Measurements from ENCODE around the gene MTCL1. TPM values are rescaled to one million over a fixed set of nuclear protein-coding genes. Genes with fewer than 3 reads are reported as not detected.

The MTCL1 gene
- polyA plus RNA-seq, 3 donors: not detected

DNA sequence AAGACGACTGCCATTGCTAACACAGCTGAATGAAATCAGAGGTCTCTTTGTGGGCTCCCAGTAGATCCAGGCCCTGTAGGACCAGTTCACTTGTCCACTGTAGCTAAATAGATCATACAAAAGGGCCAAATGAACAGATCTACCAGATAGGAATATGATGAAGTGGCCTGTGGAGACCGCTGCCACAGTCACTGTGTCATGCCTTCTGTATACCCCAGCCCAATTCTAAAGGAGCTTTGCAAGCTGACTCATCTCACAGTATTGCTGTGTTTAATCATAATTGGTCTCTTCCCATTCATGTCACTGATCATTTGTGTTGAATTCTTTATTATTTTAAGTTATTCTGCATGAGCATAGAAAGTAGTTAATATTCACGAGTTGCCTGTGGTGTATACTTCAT lies 125.8 kb downstream of the MTCL1 start:
- intact Hi-C loops (cut with micrococcal nuclease): no loop called here

DNA sequence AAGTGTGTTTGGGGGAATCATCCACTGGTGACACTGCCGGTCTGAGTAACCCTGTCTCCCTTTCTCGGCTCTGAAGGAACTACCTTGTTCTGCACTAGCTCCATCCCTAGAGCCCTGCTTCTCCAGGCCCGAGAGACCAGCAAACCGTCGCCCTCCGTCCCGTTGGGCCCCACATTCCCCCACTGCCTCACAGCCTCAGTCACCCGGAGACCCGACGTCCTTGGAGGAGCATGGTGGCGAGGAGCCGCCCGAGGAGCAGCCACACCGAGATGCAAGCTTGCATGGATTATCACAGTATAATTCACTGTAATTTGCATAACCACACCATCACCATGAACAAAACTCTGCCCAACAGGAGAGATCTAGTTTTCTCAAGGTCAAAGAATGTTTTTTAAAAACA lies 126.2 kb downstream of the MTCL1 start:
- Mint-ChIP-seq H3K4me1 (peaks cover 4% of the 10 kb centered on the region), H3K4me3 (no peak overlapping the region), H3K9me3 (peaks cover 0 to 4% (median 2%) of the 10 kb centered on the region in 7 donors), H3K36me3 (no peaks in the 10 kb centered on the region), H3K27ac (no peak overlapping the region), H3K27me3 (ENCODE audit: low read depth in 3 of 3) (peaks cover 0 to 2% (median 0%) of the 10 kb centered on the region in 3 donors)
- Histone ChIP-seq H3K36me3 (replicated peaks in 1 of 2; ENCODE audit: control insufficient read depth in 1 of 2, insufficient read depth in 2 of 2, low read length in 2 of 2) (no peaks in the 10 kb centered on the region), H3K79me2 (ENCODE audit: insufficient read depth, low read length) (no peaks in the 10 kb centered on the region), H2AFZ (ENCODE audit: insufficient read depth, low read depth, low read length, poor library complexity, severe bottlenecking) (no peak overlapping the region), H3K9me3 (replicated peaks in 1 of 2; ENCODE audit: control insufficient read depth in 1 of 2, insufficient read depth in 1 of 2, low read length in 2 of 2) (peaks cover 0 to 1% of the 10 kb centered on the region in 2 donors), H3K27me3 (ENCODE audit: control insufficient read depth in 2 of 2, insufficient read depth in 2 of 2, low read length in 2 of 2) (no peaks in the 10 kb centered on the region), H3K27ac (ENCODE audit: low read depth in 1 of 2, low read length in 2 of 2) (no peak overlapping the region), H3K4me1 (ENCODE audit: control insufficient read depth in 1 of 2, insufficient read depth in 2 of 2, low read length in 2 of 2) (no peaks in the 10 kb centered on the region), H3K4me2 (replicated peaks; ENCODE audit: extremely low read depth, low read length, poor library complexity, severe bottlenecking) (no peak overlapping the region), H3K9ac (ENCODE audit: insufficient read depth, low read length, poor library complexity, severe bottlenecking) (no peak overlapping the region), H4K20me1 (ENCODE audit: insufficient read depth, low read length) (no peaks in the 10 kb centered on the region), H3K4me3 (replicated peaks in 1 of 3; ENCODE audit: low read depth in 2 of 3, low read length in 3 of 3) (no peak overlapping the region)
- TF ChIP-seq, protein P1, sequence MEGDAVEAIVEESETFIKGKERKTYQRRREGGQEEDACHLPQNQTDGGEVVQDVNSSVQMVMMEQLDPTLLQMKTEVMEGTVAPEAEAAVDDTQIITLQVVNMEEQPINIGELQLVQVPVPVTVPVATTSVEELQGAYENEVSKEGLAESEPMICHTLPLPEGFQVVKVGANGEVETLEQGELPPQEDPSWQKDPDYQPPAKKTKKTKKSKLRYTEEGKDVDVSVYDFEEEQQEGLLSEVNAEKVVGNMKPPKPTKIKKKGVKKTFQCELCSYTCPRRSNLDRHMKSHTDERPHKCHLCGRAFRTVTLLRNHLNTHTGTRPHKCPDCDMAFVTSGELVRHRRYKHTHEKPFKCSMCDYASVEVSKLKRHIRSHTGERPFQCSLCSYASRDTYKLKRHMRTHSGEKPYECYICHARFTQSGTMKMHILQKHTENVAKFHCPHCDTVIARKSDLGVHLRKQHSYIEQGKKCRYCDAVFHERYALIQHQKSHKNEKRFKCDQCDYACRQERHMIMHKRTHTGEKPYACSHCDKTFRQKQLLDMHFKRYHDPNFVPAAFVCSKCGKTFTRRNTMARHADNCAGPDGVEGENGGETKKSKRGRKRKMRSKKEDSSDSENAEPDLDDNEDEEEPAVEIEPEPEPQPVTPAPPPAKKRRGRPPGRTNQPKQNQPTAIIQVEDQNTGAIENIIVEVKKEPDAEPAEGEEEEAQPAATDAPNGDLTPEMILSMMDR (IDR thresholded peaks at IDR 0.05): no peak
- WGBS (ENCODE audit: insufficient coverage): 97% methylated on average over 8 of the region's 14 CpGs
- no peak for DNase-seq
- intact Hi-C loops (cut with micrococcal nuclease): no loop called here

More for the DNA sequence above, 125.8 kb downstream of the MTCL1 start:
- no peak overlapping the region for H3K27ac Mint-ChIP-seq
- TF ChIP-seq, protein P1 (IDR thresholded peaks at IDR 0.05): no peak
- H2AFZ ChIP-seq (ENCODE audit: insufficient read depth, low read depth, low read length, poor library complexity, severe bottlenecking): no peak overlapping the region
- no peak for DNase-seq
- peaks cover 4% of the 10 kb centered on the region for H3K4me1 Mint-ChIP-seq
- H3K4me3 Mint-ChIP-seq: no peak overlapping the region
- H3K9me3 Mint-ChIP-seq: peaks cover 0 to 3% (median 0%) of the 10 kb centered on the region in 7 donors
- no peaks in the 10 kb centered on the region for H3K9me3 ChIP-seq (replicated peaks in 1 of 2; ENCODE audit: control insufficient read depth in 1 of 2, insufficient read depth in 1 of 2, low read length in 2 of 2)
- no peaks in the 10 kb centered on the region for H3K27me3 ChIP-seq (ENCODE audit: control insufficient read depth in 2 of 2, insufficient read depth in 2 of 2, low read length in 2 of 2)
- no peak overlapping the region for H3K4me2 ChIP-seq (replicated peaks; ENCODE audit: extremely low read depth, low read length, poor library complexity, severe bottlenecking)
- no peaks in the 10 kb centered on the region for H3K79me2 ChIP-seq (ENCODE audit: insufficient read depth, low read length)
- H3K27me3 Mint-ChIP-seq (ENCODE audit: low read depth in 3 of 3): peaks cover 0 to 2% (median 0%) of the 10 kb centered on the region in 3 donors
- H3K36me3 ChIP-seq (replicated peaks in 1 of 2; ENCODE audit: control insufficient read depth in 1 of 2, insufficient read depth in 2 of 2, low read length in 2 of 2): no peaks in the 10 kb centered on the region
- H3K27ac ChIP-seq (ENCODE audit: low read depth in 1 of 2, low read length in 2 of 2): no peak overlapping the region
- no peaks in the 10 kb centered on the region for H3K36me3 Mint-ChIP-seq
- no peaks in the 10 kb centered on the region for H3K4me1 ChIP-seq (ENCODE audit: control insufficient read depth in 1 of 2, insufficient read depth in 2 of 2, low read length in 2 of 2)
- WGBS (ENCODE audit: insufficient coverage): 100% methylated on average over 1 of the region's 3 CpGs
- no peaks in the 10 kb centered on the region for H4K20me1 ChIP-seq (ENCODE audit: insufficient read depth, low read length)
- H3K9ac ChIP-seq (ENCODE audit: insufficient read depth, low read length, poor library complexity, severe bottlenecking): no peak overlapping the region
- no peak overlapping the region for H3K4me3 ChIP-seq (replicated peaks in 1 of 3; ENCODE audit: low read depth in 2 of 3, low read length in 3 of 3)
